NCI-H524 treated with DMSO at 0.1 percent for 48 hours (cell line): ENCODE measurements around the gene FAM156A.
"Not testable (repeated sequence)": the region's sequence is repeated elsewhere in the genome, so short reads cannot be mapped to it uniquely, and the experiment has no call there.

Source experiments
- DNase-seq: peaks from one replicate; lab custom pipeline; 2025; lab: John Stamatoyannopoulos, UW

The FAM156A gene, protein sequence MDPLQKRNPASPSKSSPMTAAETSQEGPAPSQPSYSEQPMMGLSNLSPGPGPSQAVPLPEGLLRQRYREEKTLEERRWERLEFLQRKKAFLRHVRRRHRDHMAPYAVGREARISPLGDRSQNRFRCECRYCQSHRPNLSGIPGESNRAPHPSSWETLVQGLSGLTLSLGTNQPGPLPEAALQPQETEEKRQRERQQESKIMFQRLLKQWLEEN

DNA sequence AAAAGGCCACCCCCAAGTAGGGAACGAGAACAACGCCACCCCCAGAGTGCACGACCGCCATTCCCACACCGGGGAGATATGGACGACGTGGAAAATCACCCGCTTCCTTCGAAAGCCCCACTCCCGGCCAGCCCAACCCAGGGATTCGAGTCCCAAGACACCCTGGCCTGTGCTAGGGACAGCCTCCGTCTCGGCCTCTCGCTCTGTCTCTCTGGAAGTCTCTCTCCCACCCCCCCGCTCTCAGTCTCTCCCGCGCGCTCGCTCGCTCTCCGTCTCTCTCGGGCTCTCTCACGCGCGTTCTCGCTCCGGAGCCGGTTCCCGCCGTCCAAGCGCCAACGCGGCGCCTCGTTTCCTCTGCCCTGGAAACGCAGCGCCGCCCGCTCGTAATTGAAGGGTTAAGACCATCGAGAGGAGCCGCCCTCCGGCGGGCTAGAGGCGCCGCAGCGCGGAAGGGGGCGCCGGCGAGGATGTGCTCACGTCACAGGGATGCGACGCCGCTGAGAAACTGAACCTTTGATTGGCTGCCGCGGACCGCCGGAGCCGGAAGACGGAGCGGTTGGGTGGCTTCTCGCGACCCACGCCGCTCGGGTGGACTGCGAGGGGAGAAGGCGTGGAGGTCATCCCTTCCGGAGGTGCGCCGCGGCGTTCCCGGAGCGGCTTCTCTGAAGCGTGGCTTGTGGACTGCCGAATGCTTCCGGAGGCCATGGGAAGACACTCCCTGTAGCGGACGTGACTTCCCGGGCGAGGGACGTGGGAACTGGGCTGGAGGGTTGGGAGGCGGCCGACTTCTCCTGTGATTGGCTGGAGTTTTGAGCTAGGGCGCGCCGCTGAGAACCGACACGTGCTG lies at the start of gene FAM156A:
TSS of gene FAM156A (minus strand) at position 406 of the 847 bp plus-strand sequence. CDS start 9,930 bp downstream, outside the sequence.
- not testable (repeated sequence) for DNase-seq

DNA sequence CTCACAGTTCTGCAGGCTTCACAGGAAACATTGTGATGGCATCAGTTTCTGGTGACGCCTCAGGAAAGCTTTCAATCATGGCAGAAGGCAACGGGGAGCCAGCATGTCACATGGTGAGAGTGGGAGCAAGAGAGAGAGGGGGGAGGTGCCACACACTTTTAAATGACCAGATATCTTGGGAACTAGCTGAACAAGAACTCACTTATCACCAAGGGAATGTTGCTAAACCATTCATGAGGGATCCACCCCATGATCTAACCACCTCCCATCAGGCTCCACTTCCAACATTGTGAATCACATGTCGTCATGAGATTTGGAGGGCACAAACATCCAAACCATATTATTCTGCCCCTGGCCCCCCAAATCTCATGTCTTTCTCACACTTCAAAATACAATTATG lies 47.0 kb upstream of the FAM156A start:
- no peak for DNase-seq

DNA sequence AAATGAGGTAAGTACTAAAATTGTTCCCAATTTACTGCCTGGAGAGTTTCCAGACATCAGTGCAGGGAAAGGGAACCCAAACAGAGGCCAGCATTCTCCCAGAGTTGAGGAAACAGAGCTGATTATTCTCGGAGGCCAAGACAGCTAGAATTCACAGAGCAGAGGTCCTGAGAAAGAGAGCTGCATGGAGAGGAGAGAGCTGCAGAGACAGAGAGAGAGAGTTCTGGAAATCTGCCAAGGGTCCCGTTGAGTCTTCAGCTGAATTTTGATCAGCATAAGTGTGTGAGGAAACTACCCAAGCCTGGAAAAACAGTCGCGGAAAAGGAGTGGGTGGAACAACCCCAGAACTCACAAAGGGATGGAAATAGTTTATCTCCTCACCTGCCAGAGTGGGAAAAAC lies 46.5 kb upstream of the FAM156A start:
- DNase-seq, result no peak

DNA sequence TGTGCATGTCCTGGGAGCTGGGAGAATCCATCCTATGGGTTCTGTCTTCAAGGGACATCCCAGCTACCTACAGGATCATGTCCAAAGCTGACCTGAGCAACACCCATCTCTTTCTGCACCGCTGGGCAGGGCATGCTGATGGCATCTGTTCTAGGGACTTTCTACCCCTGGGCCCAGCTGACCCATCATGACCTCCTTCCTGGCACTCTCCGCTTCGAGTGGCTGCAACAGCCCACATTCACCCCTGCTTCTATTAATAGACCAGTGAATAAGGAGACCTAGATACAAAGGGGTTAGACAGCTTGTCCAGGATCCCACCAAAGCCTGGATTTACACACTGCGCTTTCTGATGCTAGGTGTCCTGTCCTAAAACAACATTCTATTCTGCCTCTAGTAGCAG lies 45.7 kb upstream of the FAM156A start:
- no peak for DNase-seq

DNA sequence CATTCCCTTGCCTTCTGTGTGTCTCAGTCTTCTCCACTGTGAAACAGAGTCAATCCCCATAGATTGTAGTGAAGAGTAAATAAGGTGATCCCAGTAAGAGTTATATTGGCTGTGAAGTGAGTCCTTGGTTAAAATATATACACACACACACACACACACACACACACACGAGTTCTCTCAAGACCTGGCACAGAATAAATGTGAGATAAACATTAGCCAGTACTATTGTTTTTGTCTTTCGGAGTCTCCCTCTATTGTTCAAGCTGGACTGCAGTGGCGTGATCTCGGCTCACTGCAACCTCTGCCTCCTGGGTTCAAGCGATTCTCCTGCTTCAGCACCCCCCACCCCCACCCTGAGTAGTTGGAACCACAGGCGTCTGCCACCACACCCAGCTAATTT lies 44.8 kb upstream of the FAM156A start:
- DNase-seq, result no peak

DNA sequence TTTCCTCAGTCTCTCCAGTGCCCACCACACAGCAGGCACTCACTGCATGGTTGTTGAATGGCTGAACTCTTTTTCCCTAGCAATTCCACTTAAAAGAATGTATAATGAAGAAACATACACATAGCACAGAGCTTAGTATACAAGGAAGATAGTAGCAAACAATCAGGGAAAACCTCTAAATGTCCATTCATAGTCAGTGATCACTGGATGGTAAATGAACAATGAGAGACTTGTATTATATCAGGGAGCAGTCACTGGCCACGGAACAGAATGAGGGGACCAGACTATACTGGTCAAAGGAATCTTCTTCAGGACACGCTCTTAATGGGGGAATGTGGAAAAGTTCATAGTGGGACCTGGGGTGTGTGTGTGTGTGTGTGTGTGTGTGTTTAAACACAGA lies 43.6 kb upstream of the FAM156A start:
- no peak for DNase-seq

DNA sequence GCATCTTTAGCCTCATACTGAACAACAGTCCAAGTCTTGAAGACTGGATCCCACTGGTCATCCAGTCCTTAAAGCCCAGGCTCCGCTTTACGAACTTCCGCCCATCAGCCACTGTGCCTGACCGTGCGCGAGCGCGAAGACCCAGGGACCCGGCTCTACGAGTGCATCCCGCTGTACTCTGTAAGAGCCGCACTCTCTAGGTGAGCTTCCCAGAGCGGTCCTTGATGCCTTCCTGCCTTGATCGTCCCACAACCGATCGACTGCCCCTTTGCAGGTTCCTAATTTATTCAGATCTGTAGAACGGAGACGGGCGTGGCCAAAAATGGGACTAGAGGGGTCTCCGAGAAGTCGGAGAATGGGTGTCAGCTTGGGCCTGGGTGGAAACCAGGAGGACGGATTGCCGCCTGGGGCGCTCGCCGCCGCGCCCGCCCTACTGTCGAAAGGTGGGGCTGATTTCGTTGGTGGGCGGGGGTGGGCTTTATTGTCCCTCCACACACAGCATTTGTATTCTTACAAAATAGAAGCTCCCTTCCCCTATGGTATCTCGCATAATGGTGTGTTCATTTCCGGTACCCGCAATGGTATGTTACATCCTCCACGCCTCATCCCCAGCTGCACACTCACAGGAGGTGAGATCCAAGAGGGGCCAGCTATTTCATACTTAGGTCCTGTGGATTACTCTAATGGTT lies 42.3 kb upstream of the FAM156A start:
- no peak for DNase-seq

DNA sequence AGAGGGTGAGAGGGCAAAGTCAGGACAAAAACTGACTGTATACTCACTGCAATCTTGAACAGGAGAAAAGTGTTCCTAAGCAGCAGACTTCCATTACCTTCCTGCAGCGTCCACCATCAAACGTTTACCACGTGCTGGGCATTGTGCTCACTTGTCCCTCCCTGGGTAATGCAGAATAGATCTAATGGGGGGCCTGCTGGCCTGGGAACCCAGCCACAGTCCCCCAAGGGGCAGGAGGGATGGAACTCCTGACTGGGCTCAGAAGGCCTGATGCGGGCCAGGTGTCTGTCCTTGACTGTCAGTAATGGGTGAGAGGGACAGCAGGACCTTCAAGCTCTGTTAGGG lies 37.6 kb upstream of the FAM156A start:
- no peak for DNase-seq

DNA sequence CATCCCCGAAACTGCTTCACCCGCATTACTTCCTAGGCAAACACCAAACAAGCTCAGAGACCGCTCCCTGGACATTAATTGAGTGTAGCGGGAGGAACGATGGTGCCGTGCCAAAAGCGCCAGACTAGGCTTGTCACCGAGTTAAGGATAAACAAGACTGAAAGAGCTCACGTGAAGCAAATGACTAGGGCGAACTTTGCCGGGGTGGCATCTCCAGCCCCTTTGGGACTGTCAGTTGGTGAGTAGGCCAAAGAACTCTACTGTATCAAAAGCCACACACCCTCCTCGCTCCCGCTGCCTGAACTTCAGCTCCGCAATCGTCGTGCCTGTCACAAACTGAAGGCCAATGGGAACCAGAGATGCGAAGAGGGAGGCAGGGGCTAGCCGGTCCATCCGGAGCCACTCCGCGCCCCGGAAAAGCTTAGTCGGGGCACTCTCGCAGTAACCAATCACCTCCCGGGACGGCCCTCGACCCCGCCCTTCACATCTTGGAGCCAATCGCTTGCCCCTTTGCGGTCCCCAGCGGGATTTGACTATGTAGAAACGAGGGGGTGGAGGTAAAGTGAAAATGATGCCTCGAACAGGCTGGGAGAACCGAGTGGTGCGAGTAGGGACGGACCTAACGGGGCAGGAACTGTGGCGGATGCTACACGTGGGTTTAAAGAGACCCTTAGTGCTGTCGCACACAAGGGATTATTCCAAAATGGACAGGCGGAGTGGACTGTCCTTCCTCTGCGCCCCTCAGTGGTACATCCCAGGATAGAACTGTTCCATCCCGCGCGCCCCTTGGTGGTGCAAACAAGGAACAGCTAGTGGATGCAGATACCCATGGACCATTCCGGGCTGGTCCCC lies 37.0 kb upstream of the FAM156A start:
- DNase-seq, result peak; percentile 90

DNA sequence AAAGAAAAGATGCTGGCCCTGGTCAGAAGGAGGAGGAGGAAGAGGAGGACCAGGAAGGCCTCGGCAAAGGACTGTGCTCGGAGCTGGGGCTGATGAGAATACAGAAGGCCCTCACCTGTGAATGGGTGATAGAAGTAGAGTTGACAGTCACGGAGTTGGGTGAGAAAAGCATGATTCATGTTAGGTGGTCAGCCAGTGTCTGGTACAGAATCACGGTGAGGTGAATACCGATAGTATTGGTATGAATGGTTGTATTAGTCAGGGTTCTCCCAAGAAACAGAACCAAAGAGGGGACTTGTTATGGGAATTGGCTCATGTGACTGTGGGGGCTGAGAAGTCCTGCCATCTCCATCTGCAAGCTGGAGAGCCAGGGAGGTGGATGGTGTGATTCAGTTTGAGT lies 32.5 kb upstream of the FAM156A start:
- no peak for DNase-seq

DNA sequence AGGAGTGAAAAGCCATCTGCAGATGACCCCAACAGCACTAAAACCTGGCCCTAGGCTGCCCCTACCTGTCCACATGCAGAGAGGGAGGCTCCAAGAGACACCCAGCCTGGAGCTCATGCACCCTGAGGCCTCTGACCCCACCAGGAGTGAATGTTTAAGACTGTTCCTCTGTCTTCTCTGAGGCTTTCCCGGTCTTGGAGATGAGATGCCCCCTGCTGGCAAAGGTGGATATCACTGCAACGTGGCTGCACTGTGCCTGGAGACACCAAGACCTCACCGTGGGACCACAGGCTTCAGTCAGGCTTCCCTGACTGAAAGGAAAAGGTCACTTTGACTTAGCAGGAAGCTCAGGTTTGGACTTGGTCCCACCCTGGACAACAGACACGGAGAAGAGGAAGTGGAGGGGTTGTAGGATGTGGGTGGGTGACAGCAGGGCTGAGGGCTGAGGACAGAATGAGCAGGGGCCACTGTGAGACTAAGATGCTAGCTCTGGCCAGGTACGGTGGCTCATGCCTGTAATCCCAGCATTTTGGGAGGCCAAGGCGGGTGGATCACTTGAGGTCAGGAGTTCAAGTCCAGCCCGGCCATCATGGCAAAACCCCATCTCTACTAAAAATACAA lies 31.8 kb upstream of the FAM156A start:
- not testable (repeated sequence) for DNase-seq

DNA sequence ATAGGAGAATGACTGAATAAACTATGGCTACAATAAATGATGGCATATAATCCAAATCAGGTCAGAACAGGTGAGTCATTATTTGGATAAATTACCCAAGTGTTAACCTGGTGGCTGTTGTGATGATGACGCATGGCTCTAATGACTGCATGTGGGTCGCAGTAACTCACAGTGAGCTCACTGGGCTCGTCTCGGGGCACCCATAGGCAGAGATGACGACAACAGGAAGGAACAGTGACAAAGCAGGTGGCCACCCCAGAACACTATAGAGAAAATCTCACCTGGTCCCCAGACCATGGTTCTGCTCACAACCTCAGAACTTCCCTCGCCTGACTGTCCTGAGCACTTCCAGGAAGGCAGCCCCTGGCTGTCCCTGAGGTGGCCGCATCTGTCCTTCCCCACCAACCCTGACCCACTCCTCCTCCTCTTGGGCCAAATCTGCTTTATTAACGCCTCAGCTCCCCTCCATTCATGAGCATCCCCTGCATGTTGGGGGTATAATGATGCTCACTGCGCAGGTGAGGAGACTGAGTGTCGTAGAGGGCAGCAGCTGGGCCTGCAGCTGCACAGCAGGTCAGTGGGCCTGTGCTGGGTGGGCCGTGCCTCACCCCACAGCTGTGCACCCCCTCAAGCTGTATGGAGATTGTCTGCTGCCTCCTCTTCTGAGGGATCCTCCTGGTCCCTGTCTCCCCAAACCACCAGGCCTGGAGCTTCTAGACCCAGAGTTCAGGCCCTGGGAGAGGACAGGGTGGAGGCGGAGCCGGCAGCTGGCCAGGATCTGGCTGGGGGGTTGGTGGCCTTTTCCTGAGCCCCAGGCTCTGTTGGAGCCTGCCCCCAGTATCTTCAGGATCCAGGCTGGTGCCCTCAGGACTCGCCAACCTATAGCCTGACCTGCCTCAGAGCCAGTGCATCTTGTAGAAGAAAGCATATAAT lies 30.9 kb upstream of the FAM156A start:
- no peak for DNase-seq

DNA sequence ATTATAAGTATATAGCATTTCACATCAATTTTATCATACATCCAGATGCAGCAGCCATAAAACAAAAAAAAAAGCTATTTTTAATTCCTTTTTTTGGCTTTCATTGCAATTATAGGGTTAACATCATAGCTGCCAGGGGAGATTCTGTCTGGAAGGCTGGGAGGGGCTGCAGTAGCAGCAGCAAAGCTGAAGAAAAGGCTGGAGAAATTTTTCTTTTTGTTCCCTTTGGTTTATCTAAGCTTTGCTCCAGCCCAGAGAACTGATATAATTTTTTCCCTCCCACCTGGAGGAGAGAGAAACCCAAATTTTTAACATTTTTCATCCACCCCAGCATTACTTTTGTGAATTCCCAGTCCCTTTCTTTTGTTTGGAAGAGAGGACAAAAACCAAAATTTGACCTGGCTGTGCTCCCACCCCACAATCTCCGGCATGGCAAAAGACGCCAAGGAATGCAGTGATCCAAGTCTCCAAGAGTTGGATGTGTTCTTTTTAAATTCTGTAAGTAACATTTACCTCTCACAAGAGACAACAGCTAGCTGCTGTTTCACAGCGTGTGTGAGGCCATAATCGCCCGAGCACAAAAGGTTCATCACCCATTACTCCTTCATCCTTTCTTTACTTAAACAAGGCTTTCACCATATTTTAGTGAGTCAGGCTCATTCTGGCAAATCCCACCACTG lies 25.1 kb upstream of the FAM156A start:
- DNase-seq, result no peak

DNA sequence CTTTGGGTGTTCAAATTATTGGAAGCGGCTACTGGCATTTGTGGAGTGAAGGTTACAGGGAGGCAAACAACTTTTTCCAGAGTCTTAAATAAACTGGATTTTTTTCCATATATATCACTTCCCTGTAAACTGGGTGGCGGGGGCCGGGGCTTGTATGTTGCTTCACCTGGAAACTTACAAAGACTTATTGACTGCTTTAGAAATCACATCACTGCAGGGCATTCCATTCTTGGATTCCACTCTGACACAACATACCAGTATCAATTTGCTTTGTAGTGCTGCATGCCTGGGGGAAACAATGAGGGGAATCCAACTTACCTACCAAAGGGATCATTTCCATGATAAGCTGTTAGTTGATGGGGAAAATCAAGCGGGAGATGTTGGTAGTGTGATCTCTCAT lies 21.7 kb upstream of the FAM156A start:
- no peak for DNase-seq

DNA sequence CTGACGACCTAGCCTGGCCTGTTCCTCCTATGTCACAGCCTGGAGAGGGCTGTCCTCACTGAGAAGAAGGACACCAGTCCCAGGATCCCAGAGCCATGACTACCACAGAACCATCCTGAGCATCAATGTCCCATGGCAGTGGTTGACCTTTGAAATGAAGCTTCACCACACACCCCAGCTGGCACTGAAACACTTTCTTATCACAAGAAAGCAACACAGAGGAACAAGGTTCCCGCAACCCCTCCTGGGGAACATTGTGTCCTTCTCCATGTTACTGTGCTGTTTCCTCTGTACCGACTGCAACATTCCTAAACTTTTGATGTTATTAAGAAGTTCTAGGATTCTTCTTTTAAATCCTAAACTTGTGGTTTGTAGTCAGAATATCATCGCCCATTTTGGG lies 21.2 kb upstream of the FAM156A start:
- no peak for DNase-seq

DNA sequence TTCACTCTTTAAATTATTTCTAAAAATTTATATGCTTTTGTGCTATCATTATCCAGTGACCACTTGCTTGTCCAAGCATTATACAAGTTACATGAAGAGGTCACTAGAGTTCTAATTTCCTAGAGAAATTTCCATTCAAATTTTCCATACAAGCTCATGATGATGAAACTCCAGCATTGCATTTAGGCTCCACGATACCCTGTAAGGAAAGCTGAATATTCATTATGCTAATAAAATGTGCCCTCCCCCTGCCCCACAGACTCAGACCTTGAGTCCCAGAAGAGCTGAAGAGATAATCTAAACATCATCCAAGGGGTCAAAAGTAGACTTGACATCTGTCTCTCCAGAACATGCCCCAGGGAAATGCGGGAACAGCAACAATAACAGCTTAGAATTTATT lies 19.6 kb upstream of the FAM156A start:
- DNase-seq, result no peak

DNA sequence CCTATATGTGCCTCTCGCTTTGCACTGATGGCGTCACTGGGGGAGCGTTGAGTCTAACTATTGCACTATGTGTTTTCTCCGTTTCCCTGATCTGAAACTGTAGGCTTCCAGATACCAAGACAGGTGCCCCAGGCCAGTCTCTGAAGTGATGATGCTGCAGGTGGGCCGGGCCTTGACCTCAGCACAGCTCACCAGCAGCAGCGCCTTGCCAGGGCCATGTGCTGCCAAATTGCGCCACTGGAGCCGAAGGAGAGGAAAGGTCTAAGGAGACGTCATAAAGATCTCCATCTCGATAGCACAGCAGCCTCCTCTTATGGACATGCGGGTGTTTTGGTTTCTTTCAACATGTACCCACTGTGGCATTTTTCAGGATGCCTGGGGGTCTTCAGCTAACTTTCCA lies 17.3 kb upstream of the FAM156A start:
- DNase-seq, result not testable (repeated sequence)

DNA sequence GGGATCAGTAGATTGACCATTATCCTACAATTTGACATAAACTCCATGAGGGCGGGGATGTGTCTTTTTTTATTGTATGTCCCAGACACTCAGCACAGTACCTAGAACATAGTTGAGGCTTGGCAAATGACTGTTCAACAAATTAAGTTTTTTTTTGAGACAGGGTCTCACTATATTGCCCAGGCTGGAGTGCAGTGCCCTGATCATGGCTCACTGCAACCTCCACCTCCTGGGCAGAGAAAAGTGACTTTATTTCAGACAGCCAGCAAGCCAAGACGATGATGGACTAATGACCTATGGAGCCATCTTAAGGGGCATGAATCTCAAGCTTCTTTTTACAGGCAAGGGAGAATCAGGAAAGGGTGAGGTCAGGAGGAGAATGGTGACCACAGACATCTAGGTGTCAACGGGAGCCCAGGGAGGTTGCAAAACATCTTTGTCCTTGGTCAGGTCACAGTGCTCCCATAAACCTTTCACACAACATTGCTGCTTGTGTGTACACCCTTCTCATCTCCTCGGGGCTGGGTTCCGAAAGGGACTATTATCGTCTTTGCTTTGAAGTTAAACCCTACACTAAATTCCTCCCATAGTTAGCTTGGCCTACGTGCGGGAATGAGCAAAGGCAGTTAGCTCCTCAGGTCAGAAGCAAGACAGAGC lies 16.1 kb upstream of the FAM156A start:
- DNase-seq, result not testable (repeated sequence)

DNA sequence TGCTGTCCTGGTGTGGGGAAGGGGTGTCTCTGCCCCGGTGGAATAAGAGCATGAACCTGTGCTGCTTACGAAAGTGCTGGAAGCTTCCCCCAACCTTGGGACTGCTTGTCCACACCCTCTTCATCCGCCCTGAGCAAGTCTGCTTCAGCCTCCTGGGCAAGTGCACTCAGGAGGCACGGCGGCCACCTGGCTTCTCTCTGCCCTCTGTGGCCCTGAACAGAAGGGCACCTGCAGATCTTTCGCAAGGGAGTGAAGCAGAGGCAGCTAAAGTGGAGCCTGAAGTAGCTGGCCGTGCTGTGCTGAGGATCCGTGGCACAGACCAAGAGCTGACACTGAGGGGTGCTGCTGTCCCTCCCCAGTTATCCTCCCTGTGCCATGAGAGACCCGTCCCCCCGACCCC lies 9.6 kb upstream of the FAM156A start:
- not testable (repeated sequence) for DNase-seq
